T-helper 1 cell treated with Interleukin-12 subunit alpha and Interleukin-12 subunit beta and Interleukin-4 antibody, amounts not matched to agents 30 μg/mL and 1 μg/mL, for 36 hours (primary cell): ENCODE measurements around the gene C1GALT1C1.
A peak's percentile ranks its signal among the peaks of the same experiment; 100 is the strongest.
"Not testable (repeated sequence)": the region's sequence is repeated elsewhere in the genome, so short reads cannot be mapped to it uniquely, and the experiment has no call there.

Source experiments
- H3K27ac Mint-ChIP-seq: one replicate; pipeline ENCODE4 v1.8.0; 2021; ENCODE audit warnings: mild to moderate bottlenecking, mixed read lengths
- H3K27me3 Mint-ChIP-seq: one replicate; pipeline ENCODE4 v1.8.0; 2021; ENCODE audit warnings: low read depth, mixed read lengths
- H3K36me3 Mint-ChIP-seq: one replicate; pipeline ENCODE4 v1.8.0; 2021; ENCODE audit warnings: low read depth, mixed read lengths
- H3K4me1 Mint-ChIP-seq: one replicate; pipeline ENCODE4 v1.8.0; 2021; ENCODE audit warnings: low read depth, mixed read lengths
- H3K4me3 Mint-ChIP-seq: one replicate; pipeline ENCODE4 v1.8.0; 2021; ENCODE audit warnings: mild to moderate bottlenecking, moderate library complexity, mixed read lengths
- H3K9me3 Mint-ChIP-seq: one replicate; pipeline ENCODE4 v1.8.0; 2021; ENCODE audit warnings: mixed read lengths

Gene C1GALT1C1

GRCh38 chrX:120629667-120630537 lies at the start of gene C1GALT1C1:
TSS of gene C1GALT1C1 (minus strand) at chrX:120630054. CDS start at chrX:120627166, 2,888 bp downstream.
- Mint-ChIP-seq H3K27ac (peak within 1 kb of the TSS; percentile 100), H3K36me3 (peaks cover 8% of the 10 kb centered on the region), H3K4me1 (peaks cover 14% of the 10 kb centered on the region), H3K27me3 (no peaks in the 10 kb centered on the region), H3K4me3 (peak within 1 kb of the TSS; percentile 100), H3K9me3 (no peaks in the 10 kb centered on the region)

- H3K9me3 Mint-ChIP-seq = peaks cover 24% of the 10 kb centered on the region
Measured at GRCh38 chrX:120677004-120677652, 47.3 kb upstream of the C1GALT1C1 start.

DNA sequence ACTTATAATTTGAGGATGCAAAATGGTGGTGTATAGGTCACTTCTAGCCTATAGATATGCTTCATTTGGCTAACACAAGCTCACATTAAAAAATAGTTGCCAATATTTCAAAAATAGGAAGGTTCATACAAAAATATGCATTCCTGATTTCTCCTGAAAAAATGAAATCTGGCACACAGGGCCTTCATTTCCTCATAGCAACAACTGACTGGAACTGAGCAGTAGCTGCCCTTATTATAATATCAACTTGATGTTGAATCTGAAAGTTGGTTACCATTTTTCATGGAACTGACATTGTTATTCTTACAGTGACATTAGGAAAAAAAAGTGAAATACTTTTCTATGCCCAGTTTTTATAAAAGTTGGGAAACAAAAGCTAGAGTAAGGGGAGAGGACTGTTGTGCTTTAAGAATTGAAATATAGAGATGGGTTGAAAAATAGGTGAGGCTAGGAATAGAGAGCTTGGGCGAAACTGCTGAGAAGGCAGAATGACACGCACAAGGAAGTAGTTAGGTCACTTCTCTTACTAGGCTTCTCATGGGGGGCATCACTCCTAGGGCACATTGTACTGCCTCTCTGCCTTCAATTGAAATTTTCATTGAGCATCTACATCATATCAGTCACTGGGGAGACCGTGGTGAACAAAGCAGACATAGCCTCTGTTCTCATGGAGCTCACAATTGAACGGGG lies 43.1 kb upstream of the C1GALT1C1 start:
- Mint-ChIP-seq H3K36me3 (peaks cover 8% of the 10 kb centered on the region), H3K27me3 (no peaks in the 10 kb centered on the region), H3K4me3 (no peak overlapping the region), H3K9me3 (peaks cover 17% of the 10 kb centered on the region), H3K27ac (no peak overlapping the region), H3K4me1 (peaks cover 2% of the 10 kb centered on the region)

More at GRCh38 chrX:120677004-120677652, 47.3 kb upstream of the C1GALT1C1 start:
- H3K36me3 Mint-ChIP-seq = peaks cover 7% of the 10 kb centered on the region
- H3K27ac Mint-ChIP-seq = no peak overlapping the region
- no peaks in the 10 kb centered on the region for H3K27me3 Mint-ChIP-seq
- H3K4me1 Mint-ChIP-seq = peaks cover 11% of the 10 kb centered on the region
- H3K4me3 Mint-ChIP-seq = no peak overlapping the region

- Mint-ChIP-seq H3K27ac (no peak overlapping the region), H3K4me3 (no peak overlapping the region), H3K4me1 (peaks cover 2% of the 10 kb centered on the region), H3K27me3 (no peaks in the 10 kb centered on the region), H3K9me3 (peaks cover 14% of the 10 kb centered on the region), H3K36me3 (peaks cover 8% of the 10 kb centered on the region)
Measured at GRCh38 chrX:120672389-120672788, 42.5 kb upstream of the C1GALT1C1 start.

GRCh38 chrX:120671963-120672362 lies 42.1 kb upstream of the C1GALT1C1 start:
- no peak overlapping the region for H3K4me3 Mint-ChIP-seq
- no peaks in the 10 kb centered on the region for H3K27me3 Mint-ChIP-seq
- H3K4me1 Mint-ChIP-seq = no peaks in the 10 kb centered on the region
- H3K9me3 Mint-ChIP-seq = peaks cover 12% of the 10 kb centered on the region
- H3K36me3 Mint-ChIP-seq = peaks cover 8% of the 10 kb centered on the region
- no peak overlapping the region for H3K27ac Mint-ChIP-seq

DNA sequence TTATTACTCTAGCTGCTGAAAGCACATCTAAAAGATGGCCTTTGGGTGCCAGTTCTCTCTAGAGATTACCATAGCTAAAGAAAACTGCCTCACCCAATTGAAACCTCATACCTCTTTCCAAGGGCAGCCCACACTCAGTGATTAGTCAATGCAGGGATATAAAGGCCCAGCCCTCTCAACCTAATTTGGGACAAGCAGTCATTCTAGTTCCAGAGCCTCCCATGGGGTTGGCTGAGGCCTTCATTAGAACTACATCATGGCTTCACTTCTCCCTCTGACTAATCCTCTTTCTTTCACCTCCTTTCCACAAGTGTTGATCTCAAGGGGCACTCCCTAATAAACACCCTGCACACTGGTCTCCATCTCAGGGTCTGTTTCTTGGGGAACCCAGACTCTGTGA lies 38.5 kb upstream of the C1GALT1C1 start:
- peaks cover 5% of the 10 kb centered on the region for H3K4me1 Mint-ChIP-seq
- no peak overlapping the region for H3K27ac Mint-ChIP-seq
- no peak overlapping the region for H3K4me3 Mint-ChIP-seq
- no peaks in the 10 kb centered on the region for H3K27me3 Mint-ChIP-seq
- peaks cover 2% of the 10 kb centered on the region for H3K36me3 Mint-ChIP-seq
- peaks cover 5% of the 10 kb centered on the region for H3K9me3 Mint-ChIP-seq

DNA sequence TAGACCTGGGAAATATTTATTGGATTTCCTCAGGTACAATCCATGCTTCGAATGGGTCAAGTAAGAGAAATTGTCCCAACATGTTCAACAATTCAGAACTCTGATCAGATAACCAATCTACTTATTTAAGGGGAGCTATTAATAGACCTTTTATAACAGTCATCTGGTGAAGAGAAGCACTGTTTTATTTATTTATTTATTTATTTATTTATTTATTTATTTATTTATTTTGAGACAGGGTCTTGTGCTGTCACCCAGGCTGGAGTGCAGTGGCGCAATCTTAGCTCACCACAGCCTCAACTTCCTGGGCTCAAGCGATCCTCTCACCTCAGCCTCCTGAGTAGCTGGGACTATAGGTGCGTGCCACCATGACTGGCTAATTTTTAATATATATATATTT lies 34.7 kb upstream of the C1GALT1C1 start:
- H3K36me3 Mint-ChIP-seq, H3K27me3 Mint-ChIP-seq, H3K9me3 Mint-ChIP-seq, H3K4me1 Mint-ChIP-seq, H3K27ac Mint-ChIP-seq, H3K4me3 Mint-ChIP-seq: not testable (repeated sequence)

DNA sequence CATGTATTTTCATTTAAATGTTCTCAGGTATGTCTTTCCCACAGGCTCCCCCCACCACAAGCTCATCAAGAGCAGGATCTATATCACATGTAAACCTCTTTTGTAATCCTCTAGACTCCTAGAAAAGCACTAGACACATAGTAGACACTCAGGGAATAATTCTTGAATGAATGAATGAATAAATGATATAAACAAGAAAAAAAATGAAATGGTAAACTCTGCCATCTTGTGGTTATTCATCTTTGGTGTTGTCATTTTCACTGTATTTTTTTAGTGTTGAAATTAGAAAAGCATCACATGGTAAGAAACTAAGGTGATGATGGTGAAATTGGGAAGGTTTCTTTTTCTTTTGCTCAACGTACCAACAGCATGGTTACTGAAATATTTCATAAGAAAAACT lies 34.2 kb upstream of the C1GALT1C1 start:
- Mint-ChIP-seq H3K27ac (no peak overlapping the region), H3K27me3 (no peaks in the 10 kb centered on the region), H3K4me1 (peaks cover 5% of the 10 kb centered on the region), H3K9me3 (no peaks in the 10 kb centered on the region), H3K36me3 (no peaks in the 10 kb centered on the region), H3K4me3 (no peak overlapping the region)

- Mint-ChIP-seq H3K36me3 (no peaks in the 10 kb centered on the region), H3K27ac (no peak overlapping the region), H3K27me3 (no peaks in the 10 kb centered on the region), H3K9me3 (no peaks in the 10 kb centered on the region), H3K4me1 (peaks cover 5% of the 10 kb centered on the region), H3K4me3 (no peak overlapping the region)
Measured at GRCh38 chrX:120662662-120663061, 32.8 kb upstream of the C1GALT1C1 start.

- Mint-ChIP-seq H3K27ac (no peak overlapping the region), H3K4me3 (no peak overlapping the region), H3K9me3 (no peaks in the 10 kb centered on the region), H3K4me1 (peaks cover 5% of the 10 kb centered on the region), H3K36me3 (no peaks in the 10 kb centered on the region), H3K27me3 (no peaks in the 10 kb centered on the region)
Measured at GRCh38 chrX:120660637-120661036, 30.8 kb upstream of the C1GALT1C1 start.

GRCh38 chrX:120653000-120653399 lies 23.1 kb upstream of the C1GALT1C1 start:
- no peak overlapping the region for H3K4me3 Mint-ChIP-seq
- H3K4me1 Mint-ChIP-seq = no peaks in the 10 kb centered on the region
- H3K27ac Mint-ChIP-seq = no peak overlapping the region
- H3K36me3 Mint-ChIP-seq = no peaks in the 10 kb centered on the region
- no peaks in the 10 kb centered on the region for H3K27me3 Mint-ChIP-seq
- H3K9me3 Mint-ChIP-seq = no peaks in the 10 kb centered on the region

DNA sequence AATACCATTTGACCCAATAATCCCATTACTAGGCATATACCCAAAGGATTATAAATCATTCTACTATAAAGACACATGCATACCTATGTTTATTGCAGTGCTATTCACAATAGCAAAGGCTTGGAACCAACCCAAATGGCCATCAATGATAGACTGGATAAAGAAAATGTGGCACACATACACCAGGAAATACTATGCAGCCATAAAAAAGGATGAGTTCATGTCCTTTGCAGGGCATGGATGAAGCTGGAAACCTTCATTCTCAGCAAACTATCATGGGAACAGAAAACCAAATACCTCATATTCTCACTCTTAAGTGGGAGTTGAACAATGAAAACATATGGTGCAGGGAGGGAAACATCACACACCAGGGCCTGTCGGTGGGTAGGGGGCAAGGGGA lies 22.4 kb upstream of the C1GALT1C1 start:
- not testable (repeated sequence) for H3K4me3 Mint-ChIP-seq, H3K27ac Mint-ChIP-seq

DNA sequence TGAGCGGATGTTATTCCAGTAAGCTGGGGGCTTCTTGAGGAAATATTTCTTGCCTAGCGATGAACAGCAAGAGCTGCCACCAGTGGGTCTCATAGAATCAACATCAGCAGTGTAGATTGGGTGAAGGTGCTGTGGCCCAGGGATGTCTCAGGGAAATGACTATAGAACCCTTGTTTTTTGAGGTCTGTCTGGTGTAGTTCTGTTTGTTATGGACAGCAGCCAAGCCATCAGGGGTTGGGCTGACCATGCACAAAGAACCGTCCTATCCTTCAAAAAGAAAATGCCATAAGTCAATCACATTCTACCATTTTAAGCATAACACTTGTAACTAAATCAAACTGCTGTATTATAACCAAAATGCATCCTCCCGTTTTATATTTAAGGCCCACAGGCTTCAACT lies 17.3 kb upstream of the C1GALT1C1 start:
- H3K36me3 Mint-ChIP-seq = no peaks in the 10 kb centered on the region
- H3K27me3 Mint-ChIP-seq = no peaks in the 10 kb centered on the region
- H3K27ac Mint-ChIP-seq = no peak overlapping the region
- no peaks in the 10 kb centered on the region for H3K9me3 Mint-ChIP-seq
- H3K4me1 Mint-ChIP-seq = no peaks in the 10 kb centered on the region
- H3K4me3 Mint-ChIP-seq = no peak overlapping the region

More for the DNA sequence above, 22.4 kb upstream of the C1GALT1C1 start:
- not testable (repeated sequence) for H3K9me3 Mint-ChIP-seq, H3K4me1 Mint-ChIP-seq, H3K27me3 Mint-ChIP-seq, H3K36me3 Mint-ChIP-seq

GRCh38 chrX:120642871-120643270 lies 13.0 kb upstream of the C1GALT1C1 start:
- Mint-ChIP-seq H3K27ac (no peak overlapping the region), H3K36me3 (no peaks in the 10 kb centered on the region), H3K4me3 (no peak overlapping the region)

DNA sequence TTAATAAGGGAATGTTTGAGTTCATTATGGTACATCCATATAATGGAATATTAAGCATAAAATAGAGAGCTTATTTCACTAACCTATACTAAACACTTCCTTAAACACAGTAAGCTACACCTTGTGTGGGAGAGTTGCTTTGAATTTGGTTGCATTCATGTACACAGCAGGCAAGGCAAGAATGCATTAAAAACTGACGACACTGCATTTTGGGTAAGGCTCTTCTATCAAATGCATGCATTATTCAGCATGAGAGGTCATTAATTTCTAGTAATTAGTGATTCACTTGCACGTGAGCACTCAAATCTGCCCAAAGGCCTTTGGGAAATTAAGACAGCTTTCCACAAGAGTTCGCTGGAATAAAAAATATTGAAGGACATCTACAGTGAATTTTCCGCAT lies 8.8 kb upstream of the C1GALT1C1 start:
- Mint-ChIP-seq H3K4me1 (no peaks in the 10 kb centered on the region), H3K36me3 (no peaks in the 10 kb centered on the region), H3K4me3 (no peak overlapping the region), H3K27me3 (no peaks in the 10 kb centered on the region), H3K27ac (no peak overlapping the region), H3K9me3 (no peaks in the 10 kb centered on the region)

More at GRCh38 chrX:120642871-120643270, 13.0 kb upstream of the C1GALT1C1 start:
- Mint-ChIP-seq H3K4me1 (no peaks in the 10 kb centered on the region), H3K27me3 (no peaks in the 10 kb centered on the region), H3K9me3 (no peaks in the 10 kb centered on the region)
